Measurements from ENCODE around the gene QPRT. TPM values are rescaled to one million over a fixed set of nuclear protein-coding genes. Genes with fewer than 3 reads are reported as not detected.

The QPRT gene
- total RNA-seq, 3 donors from 2014 or later (not counting 1 experiment from before 2014, with no cell fraction given) = 2.5 to 6.3 (median 4.7) TPM

GRCh38 chr16:29742683-29743275, 63.8 kb downstream of the QPRT start:
- H3K27ac Mint-ChIP-seq = peak overlapping the region; percentile 99

GRCh38 chr16:29743475-29743826, 64.5 kb downstream of the QPRT start:
- no peaks in the 10 kb centered on the region for H3K27me3 ChIP-seq (ENCODE audit: control insufficient read depth, insufficient read depth, low read length)
- Mint-ChIP-seq H3K27me3 (ENCODE audit: low read depth in 2 of 2) (no peaks in the 10 kb centered on the region), H3K36me3 (no peaks in the 10 kb centered on the region), H3K4me1 (peaks cover 65 to 89% of the 10 kb centered on the region in 2 donors), H3K27ac (peak overlapping the region; percentile 99), H3K9me3 (no peaks in the 10 kb centered on the region), H3K4me3 (peak overlapping the region; percentile 100)
- ATAC-seq = no peak
- peaks cover 86% of the 10 kb centered on the region for H3K4me1 ChIP-seq (ENCODE audit: control insufficient read depth, insufficient read depth, low read length)
- H3K36me3 ChIP-seq (ENCODE audit: control insufficient read depth, insufficient read depth, low read length) = peaks cover 36% of the 10 kb centered on the region
- H3K27ac ChIP-seq (ENCODE audit: low read length) = peak overlapping the region; percentile 100
- H3K4me3 ChIP-seq (ENCODE audit: low read length) = peak overlapping the region; percentile 100
- 60% methylated on average over 5 of the region's 5 CpGs for WGBS (ENCODE audit: insufficient coverage)
- no peaks in the 10 kb centered on the region for H3K9me3 ChIP-seq (ENCODE audit: control insufficient read depth, insufficient read depth, low read length)
- no peak for TF ChIP-seq CTCF (IDR thresholded peaks at IDR 0.05)
- DNase-seq = no peak
- intact Hi-C loops (cut with micrococcal nuclease) = loop anchor here (10.0 kb wide), 1 partner anchor 79 kb away; the partner anchor contains the start of gene SPN

More at GRCh38 chr16:29742683-29743275, 63.8 kb downstream of the QPRT start:
- H3K27ac ChIP-seq (ENCODE audit: low read length) = peak overlapping the region; percentile 100
- no peaks in the 10 kb centered on the region for H3K27me3 Mint-ChIP-seq (ENCODE audit: low read depth in 2 of 2)
- H3K4me3 ChIP-seq (ENCODE audit: low read length) = no peak overlapping the region
- peak overlapping the region; percentile 100 for H3K4me3 Mint-ChIP-seq
- H3K27me3 ChIP-seq (ENCODE audit: control insufficient read depth, insufficient read depth, low read length) = no peaks in the 10 kb centered on the region
- no peak for TF ChIP-seq CTCF (IDR thresholded peaks at IDR 0.05)
- H3K36me3 Mint-ChIP-seq = no peaks in the 10 kb centered on the region
- H3K4me1 Mint-ChIP-seq = peaks cover 72 to 92% of the 10 kb centered on the region in 2 donors
- H3K9me3 Mint-ChIP-seq = no peaks in the 10 kb centered on the region
- DNase-seq (peak in 1 of 2 donors; percentile 36), ATAC-seq (no peak)
- peaks cover 90% of the 10 kb centered on the region for H3K4me1 ChIP-seq (ENCODE audit: control insufficient read depth, insufficient read depth, low read length)
- intact Hi-C loops (cut with micrococcal nuclease) = loop anchor here (10.0 kb wide), 1 partner anchor 78 kb away; the partner anchor contains the start of gene SPN
- H3K9me3 ChIP-seq (ENCODE audit: control insufficient read depth, insufficient read depth, low read length) = no peaks in the 10 kb centered on the region
- WGBS (ENCODE audit: insufficient coverage) = 79% methylated on average over 7 of the region's 7 CpGs
- H3K36me3 ChIP-seq (ENCODE audit: control insufficient read depth, insufficient read depth, low read length) = peaks cover 36% of the 10 kb centered on the region

GRCh38 chr16:29743827-29744531, 65.0 kb downstream of the QPRT start:
- H3K27me3 Mint-ChIP-seq (ENCODE audit: low read depth in 2 of 2) = no peaks in the 10 kb centered on the region
- peak; percentile 23 to 75 for DNase-seq
- no peaks in the 10 kb centered on the region for H3K27me3 ChIP-seq (ENCODE audit: control insufficient read depth, insufficient read depth, low read length)

More at GRCh38 chr16:29743827-29744531, 65.0 kb downstream of the QPRT start:
- ATAC-seq = peak in 2 of 3 donors; percentile 8 to 9
- Mint-ChIP-seq H3K9me3 (no peaks in the 10 kb centered on the region), H3K36me3 (no peaks in the 10 kb centered on the region), H3K4me3 (peak overlapping the region; percentile 100), H3K27ac (peak overlapping the region; percentile 99), H3K4me1 (peaks cover 60 to 88% of the 10 kb centered on the region in 2 donors)
- TF ChIP-seq CTCF (IDR thresholded peaks at IDR 0.05) = no peak
- peaks cover 36% of the 10 kb centered on the region for H3K36me3 ChIP-seq (ENCODE audit: control insufficient read depth, insufficient read depth, low read length)
- peaks cover 85% of the 10 kb centered on the region for H3K4me1 ChIP-seq (ENCODE audit: control insufficient read depth, insufficient read depth, low read length)
- intact Hi-C loops (cut with micrococcal nuclease) = loop anchor here (10.0 kb wide), 1 partner anchor 79 kb away; the partner anchor contains the start of gene SPN
- H3K27ac ChIP-seq (ENCODE audit: low read length) = peak overlapping the region; percentile 100
- H3K4me3 ChIP-seq (ENCODE audit: low read length) = peak overlapping the region; percentile 100
- H3K9me3 ChIP-seq (ENCODE audit: control insufficient read depth, insufficient read depth, low read length) = no peaks in the 10 kb centered on the region
- WGBS (ENCODE audit: insufficient coverage) = 57% methylated on average over 21 of the region's 21 CpGs
